Measurements from ENCODE around the gene MRPL4.

The MRPL4 gene

GRCh38 chr19:10262771-10263170, 10.8 kb downstream of the MRPL4 start:
- no peaks in the 10 kb centered on the region for H3K9me3 ChIP-seq (ENCODE audit: low read depth, low read length)
- no peak for DNase-seq (ENCODE audit: low read depth, low spot score)
- no peak overlapping the region for H3K4me3 ChIP-seq
- peaks cover 9% of the 10 kb centered on the region; the same call in 1 of the 2 replicates for H3K36me3 ChIP-seq (ENCODE audit: insufficient read depth, low read length)
- H3K9ac ChIP-seq (ENCODE audit: insufficient read length): no peak overlapping the region
- no peak overlapping the region for H3K27ac ChIP-seq
- TF ChIP-seq EZH2 (IDR thresholded peaks at IDR 0.05): no peak
- no peak for TF ChIP-seq POLR2AphosphoS5 (IDR thresholded peaks at IDR 0.05; ENCODE audit: borderline replicate concordance, low read depth, low read length)
- no peak for TF ChIP-seq FOXP2 (optimal IDR thresholded peaks at IDR 0.05; ENCODE audit: control extremely low read depth, extremely low read length, insufficient read depth)

- Histone ChIP-seq H3K36me3 (ENCODE audit: insufficient read depth, low read length) (no peaks in the 10 kb centered on the region), H3K27ac (no peak overlapping the region), H3K4me3 (no peak overlapping the region), H3K9ac (ENCODE audit: insufficient read length) (no peak overlapping the region), H3K9me3 (ENCODE audit: low read depth, low read length) (no peaks in the 10 kb centered on the region)
- no peak for TF ChIP-seq EZH2 (IDR thresholded peaks at IDR 0.05)
- no peak for TF ChIP-seq FOXP2 (optimal IDR thresholded peaks at IDR 0.05; ENCODE audit: control extremely low read depth, extremely low read length, insufficient read depth)
- TF ChIP-seq POLR2AphosphoS5 (IDR thresholded peaks at IDR 0.05; ENCODE audit: borderline replicate concordance, low read depth, low read length): no peak
- DNase-seq (ENCODE audit: low read depth, low spot score): no peak
Measured at GRCh38 chr19:10266706-10267105, 14.7 kb downstream of the MRPL4 start.

- TF ChIP-seq EZH2 (IDR thresholded peaks at IDR 0.05): no peak
- no peak for TF ChIP-seq POLR2AphosphoS5 (IDR thresholded peaks at IDR 0.05; ENCODE audit: borderline replicate concordance, low read depth, low read length)
- TF ChIP-seq FOXP2 (optimal IDR thresholded peaks at IDR 0.05; ENCODE audit: control extremely low read depth, extremely low read length, insufficient read depth): no peak
- Histone ChIP-seq H3K9me3 (ENCODE audit: low read depth, low read length) (no peaks in the 10 kb centered on the region), H3K27ac (no peak overlapping the region), H3K4me3 (no peak overlapping the region), H3K36me3 (ENCODE audit: insufficient read depth, low read length) (no peaks in the 10 kb centered on the region), H3K9ac (ENCODE audit: insufficient read length) (no peak overlapping the region)
- no peak for DNase-seq (ENCODE audit: low read depth, low spot score)
Measured at GRCh38 chr19:10268071-10268470, 16.1 kb downstream of the MRPL4 start.

GRCh38 chr19:10269333-10270179, 17.5 kb downstream of the MRPL4 start:
- peak overlapping the region; percentile 44 for H3K4me3 ChIP-seq
- TF ChIP-seq EZH2 (IDR thresholded peaks at IDR 0.05): no peak
- TF ChIP-seq POLR2AphosphoS5 (IDR thresholded peaks at IDR 0.05; ENCODE audit: borderline replicate concordance, low read depth, low read length): no peak
- TF ChIP-seq FOXP2 (optimal IDR thresholded peaks at IDR 0.05; ENCODE audit: control extremely low read depth, extremely low read length, insufficient read depth): peak; percentile 16
- no peak for DNase-seq (ENCODE audit: low read depth, low spot score)
- H3K36me3 ChIP-seq (ENCODE audit: insufficient read depth, low read length): no peaks in the 10 kb centered on the region
- no peaks in the 10 kb centered on the region for H3K9me3 ChIP-seq (ENCODE audit: low read depth, low read length)
- no peak overlapping the region for H3K9ac ChIP-seq (ENCODE audit: insufficient read length)
- H3K27ac ChIP-seq: no peak overlapping the region

GRCh38 chr19:10270180-10270615, 18.2 kb downstream of the MRPL4 start:
- Histone ChIP-seq H3K9me3 (ENCODE audit: low read depth, low read length) (no peaks in the 10 kb centered on the region), H3K36me3 (ENCODE audit: insufficient read depth, low read length) (no peaks in the 10 kb centered on the region), H3K9ac (ENCODE audit: insufficient read length) (no peak overlapping the region), H3K4me3 (no peak overlapping the region), H3K27ac (no peak overlapping the region)
- TF ChIP-seq EZH2 (IDR thresholded peaks at IDR 0.05): no peak
- no peak for TF ChIP-seq FOXP2 (optimal IDR thresholded peaks at IDR 0.05; ENCODE audit: control extremely low read depth, extremely low read length, insufficient read depth)
- no peak for TF ChIP-seq POLR2AphosphoS5 (IDR thresholded peaks at IDR 0.05; ENCODE audit: borderline replicate concordance, low read depth, low read length)
- DNase-seq (ENCODE audit: low read depth, low spot score): no peak

- Histone ChIP-seq H3K36me3 (ENCODE audit: insufficient read depth, low read length) (no peaks in the 10 kb centered on the region), H3K9me3 (ENCODE audit: low read depth, low read length) (no peaks in the 10 kb centered on the region), H3K27ac (no peak within 1 kb of the TSS), H3K9ac (ENCODE audit: insufficient read length) (no peak within 1 kb of the TSS), H3K4me3 (no peak within 1 kb of the TSS)
- TF ChIP-seq POLR2AphosphoS5 (IDR thresholded peaks at IDR 0.05; ENCODE audit: borderline replicate concordance, low read depth, low read length) (peak; percentile 56), EZH2 (IDR thresholded peaks at IDR 0.05) (no peak)
- DNase-seq (ENCODE audit: low read depth, low spot score): no peak
Measured at GRCh38 chr19:10270616-10271394, 18.8 kb downstream of the MRPL4 start, which contains the start of gene ICAM1. Gene ICAM1, plus strand, starts transcription at chr19:10271120. Its CDS starts 40 bp downstream, at chr19:10271160.

GRCh38 chr19:10271543-10272086, 19.6 kb downstream of the MRPL4 start:
- H3K9ac ChIP-seq (ENCODE audit: insufficient read length): no peak overlapping the region
- DNase-seq (ENCODE audit: low read depth, low spot score): no peak
- no peak overlapping the region for H3K27ac ChIP-seq
- no peaks in the 10 kb centered on the region for H3K36me3 ChIP-seq (ENCODE audit: insufficient read depth, low read length)
- H3K9me3 ChIP-seq (ENCODE audit: low read depth, low read length): no peaks in the 10 kb centered on the region
- H3K4me3 ChIP-seq: no peak overlapping the region
- TF ChIP-seq EZH2 (IDR thresholded peaks at IDR 0.05): no peak
- TF ChIP-seq FOXP2 (optimal IDR thresholded peaks at IDR 0.05; ENCODE audit: control extremely low read depth, extremely low read length, insufficient read depth): no peak
- no peak for TF ChIP-seq POLR2AphosphoS5 (IDR thresholded peaks at IDR 0.05; ENCODE audit: borderline replicate concordance, low read depth, low read length)

- DNase-seq (ENCODE audit: low read depth, low spot score): no peak
- no peak overlapping the region for H3K4me3 ChIP-seq
- H3K27ac ChIP-seq: no peak overlapping the region
- H3K9me3 ChIP-seq (ENCODE audit: low read depth, low read length): no peaks in the 10 kb centered on the region
- H3K36me3 ChIP-seq (ENCODE audit: insufficient read depth, low read length): no peaks in the 10 kb centered on the region
- H3K9ac ChIP-seq (ENCODE audit: insufficient read length): no peak overlapping the region
- TF ChIP-seq POLR2AphosphoS5 (IDR thresholded peaks at IDR 0.05; ENCODE audit: borderline replicate concordance, low read depth, low read length) (no peak), FOXP2 (optimal IDR thresholded peaks at IDR 0.05; ENCODE audit: control extremely low read depth, extremely low read length, insufficient read depth) (no peak), EZH2 (IDR thresholded peaks at IDR 0.05) (no peak)
Measured at GRCh38 chr19:10274589-10274988, 22.6 kb downstream of the MRPL4 start.
